Neural crest cell (in vitro differentiated cells): ENCODE measurements around the gene SLC11A1. TPM values are rescaled to one million over a fixed set of nuclear protein-coding genes. Genes with fewer than 3 reads are reported as not detected.

Experiments used
- DNase-seq: peaks from one replicate; pipeline ENCODE4 v3.0.0; 2021; ENCODE audit warnings: low read depth, mixed read lengths, low spot score
- H3K27ac Mint-ChIP-seq: one replicate; pipeline ENCODE4 v1.8.0; 2021; ENCODE audit warnings: mild to moderate bottlenecking, mixed read lengths; ENCODE audit not compliant: unreplicated experiment
- H3K27me3 Mint-ChIP-seq: 2 replicates; pipeline ENCODE4 v1.8.0; 2021; ENCODE audit warnings: low read depth, mild to moderate bottlenecking, mixed read lengths
- H3K36me3 Mint-ChIP-seq: 2 replicates; pipeline ENCODE4 v1.8.0; 2021; ENCODE audit warnings: low read depth, mild to moderate bottlenecking, mixed read lengths
- H3K4me1 Mint-ChIP-seq: 2 replicates; pipeline ENCODE4 v1.8.0; 2021; ENCODE audit warnings: mixed read lengths
- H3K4me3 Mint-ChIP-seq: one replicate; pipeline ENCODE4 v1.8.0; 2021; ENCODE audit warnings: mild to moderate bottlenecking, mixed read lengths
- H3K9me3 Mint-ChIP-seq: 2 replicates; pipeline ENCODE4 v1.8.0; 2021; ENCODE audit warnings: mixed read lengths
- CTCF ChIP-seq: fragments of 200-600 bp; sonication (generic); conservative IDR thresholded peaks from 2 replicates; pipeline ENCODE4 v1.5.0; 2021; ENCODE audit warnings: antibody characterized with exemption, mild to moderate bottlenecking
- total RNA-seq: library from RNA; stranded (reverse); gene quantifications from 2 replicates; pipeline ENCODE4 v1.2.1, GENCODE V29; 2021

The SLC11A1 gene
- total RNA-seq, 1 donor from 2014 or later = 0.09 TPM

- Mint-ChIP-seq H3K36me3 (no peaks in the 10 kb centered on the region), H3K27me3 (peaks cover 21% of the 10 kb centered on the region), H3K27ac (no peak overlapping the region), H3K9me3 (no peaks in the 10 kb centered on the region), H3K4me3 (no peak overlapping the region), H3K4me1 (peaks cover 6% of the 10 kb centered on the region)
- DNase-seq = no peak
- TF ChIP-seq CTCF = no peak
Observed at GRCh38 chr2:218383892-218384519, 1.9 kb downstream of the SLC11A1 start.

GRCh38 chr2:218384975-218385374 is 2.9 kb downstream of the SLC11A1 start:
- H3K4me1 Mint-ChIP-seq = peaks cover 6% of the 10 kb centered on the region
- DNase-seq = no peak
- H3K27me3 Mint-ChIP-seq = peaks cover 21% of the 10 kb centered on the region
- no peaks in the 10 kb centered on the region for H3K9me3 Mint-ChIP-seq
- no peak overlapping the region for H3K4me3 Mint-ChIP-seq
- no peak overlapping the region for H3K27ac Mint-ChIP-seq
- H3K36me3 Mint-ChIP-seq = no peaks in the 10 kb centered on the region
- no peak for TF ChIP-seq CTCF

GRCh38 chr2:218386505-218387368 is 4.7 kb downstream of the SLC11A1 start:
- no peak for TF ChIP-seq CTCF
- DNase-seq = no peak
- peaks cover 6% of the 10 kb centered on the region for H3K4me1 Mint-ChIP-seq
- H3K4me3 Mint-ChIP-seq = peak overlapping the region; percentile 73
- no peak overlapping the region for H3K27ac Mint-ChIP-seq
- no peaks in the 10 kb centered on the region for H3K9me3 Mint-ChIP-seq
- H3K36me3 Mint-ChIP-seq = no peaks in the 10 kb centered on the region
- peaks cover 18% of the 10 kb centered on the region for H3K27me3 Mint-ChIP-seq

GRCh38 chr2:218387369-218388194 is 5.5 kb downstream of the SLC11A1 start:
- peaks cover 17% of the 10 kb centered on the region for H3K27me3 Mint-ChIP-seq
- no peak overlapping the region for H3K27ac Mint-ChIP-seq
- TF ChIP-seq CTCF = no peak
- no peaks in the 10 kb centered on the region for H3K36me3 Mint-ChIP-seq
- peaks cover 6% of the 10 kb centered on the region for H3K4me1 Mint-ChIP-seq
- no peak for DNase-seq
- H3K9me3 Mint-ChIP-seq = no peaks in the 10 kb centered on the region
- peak overlapping the region; percentile 73 for H3K4me3 Mint-ChIP-seq

GRCh38 chr2:218389333-218390150 is 7.5 kb downstream of the SLC11A1 start:
- no peak for TF ChIP-seq CTCF
- H3K4me3 Mint-ChIP-seq = no peak overlapping the region
- H3K9me3 Mint-ChIP-seq = no peaks in the 10 kb centered on the region
- peaks cover 6% of the 10 kb centered on the region for H3K4me1 Mint-ChIP-seq
- no peak for DNase-seq
- H3K27ac Mint-ChIP-seq = no peak overlapping the region
- no peaks in the 10 kb centered on the region for H3K36me3 Mint-ChIP-seq
- H3K27me3 Mint-ChIP-seq = peaks cover 17% of the 10 kb centered on the region
